ENCODE results near the gene MYOT.

- no peak for TF ChIP-seq MAX (IDR thresholded peaks at IDR 0.05; ENCODE audit: low read depth, low read length)
- TF ChIP-seq, protein P1, sequence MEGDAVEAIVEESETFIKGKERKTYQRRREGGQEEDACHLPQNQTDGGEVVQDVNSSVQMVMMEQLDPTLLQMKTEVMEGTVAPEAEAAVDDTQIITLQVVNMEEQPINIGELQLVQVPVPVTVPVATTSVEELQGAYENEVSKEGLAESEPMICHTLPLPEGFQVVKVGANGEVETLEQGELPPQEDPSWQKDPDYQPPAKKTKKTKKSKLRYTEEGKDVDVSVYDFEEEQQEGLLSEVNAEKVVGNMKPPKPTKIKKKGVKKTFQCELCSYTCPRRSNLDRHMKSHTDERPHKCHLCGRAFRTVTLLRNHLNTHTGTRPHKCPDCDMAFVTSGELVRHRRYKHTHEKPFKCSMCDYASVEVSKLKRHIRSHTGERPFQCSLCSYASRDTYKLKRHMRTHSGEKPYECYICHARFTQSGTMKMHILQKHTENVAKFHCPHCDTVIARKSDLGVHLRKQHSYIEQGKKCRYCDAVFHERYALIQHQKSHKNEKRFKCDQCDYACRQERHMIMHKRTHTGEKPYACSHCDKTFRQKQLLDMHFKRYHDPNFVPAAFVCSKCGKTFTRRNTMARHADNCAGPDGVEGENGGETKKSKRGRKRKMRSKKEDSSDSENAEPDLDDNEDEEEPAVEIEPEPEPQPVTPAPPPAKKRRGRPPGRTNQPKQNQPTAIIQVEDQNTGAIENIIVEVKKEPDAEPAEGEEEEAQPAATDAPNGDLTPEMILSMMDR (IDR thresholded peaks at IDR 0.05; ENCODE audit: low read depth, low read length): no peak
- no peak for TF ChIP-seq MYC (IDR thresholded peaks at IDR 0.05; ENCODE audit: low read depth, low read length)
- no peak for TF ChIP-seq POLR2A (IDR thresholded peaks at IDR 0.05; ENCODE audit: extremely low read depth, insufficient read length)
Measured at GRCh38 chr5:137828664-137829063, 39.0 kb upstream of the MYOT start.

Data from NB4 (cell line).